Right lobe of liver (tissue), 4 donors: Measurements from ENCODE around the gene RAB8A.

Source experiments
- POLR2A ChIP-seq: fragments of 450-650 bp; IDR thresholded peaks from one replicate; pipeline ENCODE4 v1.6.1; 2017; ENCODE audit warnings: antibody characterized with exemption, mild to moderate bottlenecking
- TF ChIP-seq, protein P1 (sequence below), 4 donors: fragments of 200-600 bp in 3 of 4; fragments of 450-650 bp in 1 of 4; IDR thresholded peaks; one replicate each; pipeline versions ENCODE4 v1.5.1 to v1.8.0; 2016 to 2022; ENCODE audit warnings: antibody characterized with exemption in 4 of 4, mild to moderate bottlenecking in 2 of 4
- donor health status: DM: no; HTN: no; CAD: no.
- donor health status: DM: no; HTN: no; CAD: no.
- donor health status: DM: no; HTN: yes; CAD: no.

- TF ChIP-seq, protein P1, sequence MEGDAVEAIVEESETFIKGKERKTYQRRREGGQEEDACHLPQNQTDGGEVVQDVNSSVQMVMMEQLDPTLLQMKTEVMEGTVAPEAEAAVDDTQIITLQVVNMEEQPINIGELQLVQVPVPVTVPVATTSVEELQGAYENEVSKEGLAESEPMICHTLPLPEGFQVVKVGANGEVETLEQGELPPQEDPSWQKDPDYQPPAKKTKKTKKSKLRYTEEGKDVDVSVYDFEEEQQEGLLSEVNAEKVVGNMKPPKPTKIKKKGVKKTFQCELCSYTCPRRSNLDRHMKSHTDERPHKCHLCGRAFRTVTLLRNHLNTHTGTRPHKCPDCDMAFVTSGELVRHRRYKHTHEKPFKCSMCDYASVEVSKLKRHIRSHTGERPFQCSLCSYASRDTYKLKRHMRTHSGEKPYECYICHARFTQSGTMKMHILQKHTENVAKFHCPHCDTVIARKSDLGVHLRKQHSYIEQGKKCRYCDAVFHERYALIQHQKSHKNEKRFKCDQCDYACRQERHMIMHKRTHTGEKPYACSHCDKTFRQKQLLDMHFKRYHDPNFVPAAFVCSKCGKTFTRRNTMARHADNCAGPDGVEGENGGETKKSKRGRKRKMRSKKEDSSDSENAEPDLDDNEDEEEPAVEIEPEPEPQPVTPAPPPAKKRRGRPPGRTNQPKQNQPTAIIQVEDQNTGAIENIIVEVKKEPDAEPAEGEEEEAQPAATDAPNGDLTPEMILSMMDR (IDR thresholded peaks at IDR 0.05) = no peak
- no peak for TF ChIP-seq POLR2A
Measured at GRCh38 chr19:16175954-16176353, 64.3 kb downstream of the RAB8A start.
